HUES6 (cell line): ENCODE measurements around the gene LDB2.

Experiments used
- H3K27ac ChIP-seq: 2 replicates; pipeline ENCODE4 v1.7.0; 2013; ENCODE audit warnings: low read depth, mild to moderate bottlenecking, low read length, inconsistent platforms
- H3K27me3 ChIP-seq: 2 replicates; pipeline ENCODE4 v1.6.1; 2013; ENCODE audit warnings: low read length; ENCODE audit not compliant: control insufficient read depth, insufficient read depth
- H3K36me3 ChIP-seq: 2 replicates; pipeline ENCODE4 v1.6.1; 2013; ENCODE audit warnings: low read length; ENCODE audit not compliant: control insufficient read depth, insufficient read depth
- H3K4me1 ChIP-seq: 2 replicates; pipeline ENCODE4 v1.6.1; 2013; ENCODE audit warnings: low read length; ENCODE audit not compliant: control insufficient read depth, insufficient read depth
- H3K4me3 ChIP-seq: 2 replicates; pipeline ENCODE4 v1.5.1; 2013; ENCODE audit warnings: low read depth, low read length
- H3K9ac ChIP-seq: one replicate; pipeline ENCODE4 v1.6.1; 2013; ENCODE audit warnings: mild to moderate bottlenecking, low read length
- H3K9me3 ChIP-seq: 2 replicates; pipeline ENCODE4 v1.6.1; 2013; ENCODE audit warnings: low read depth, low read length; ENCODE audit not compliant: control insufficient read depth, insufficient read depth

The LDB2 gene

DNA sequence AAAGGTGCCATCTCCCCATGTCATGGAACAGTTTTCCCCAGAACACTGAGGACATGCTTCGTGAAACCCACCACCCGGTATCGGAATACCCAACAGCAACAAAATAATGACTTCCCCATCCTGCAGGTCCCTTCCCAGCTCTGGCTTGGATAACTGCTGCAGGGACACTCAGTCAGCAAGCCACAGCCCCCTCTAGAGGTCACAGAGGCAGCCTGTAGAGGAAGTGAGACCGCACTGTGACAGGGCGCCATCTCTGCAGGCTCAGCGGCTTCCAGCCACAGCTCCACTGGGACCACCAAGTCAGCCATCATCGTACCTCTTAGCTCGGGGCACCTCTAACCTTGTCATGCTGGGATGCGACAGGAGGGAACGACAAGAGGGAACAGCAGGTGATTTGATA lies 315.9 kb downstream of the LDB2 start:
- peaks cover 8% of the 10 kb centered on the region; the same call in 1 of the 2 replicates for H3K36me3 ChIP-seq
- H3K9me3 ChIP-seq = no peaks in the 10 kb centered on the region
- H3K27me3 ChIP-seq = no peaks in the 10 kb centered on the region
- H3K27ac ChIP-seq = no peak overlapping the region
- no peak overlapping the region for H3K4me3 ChIP-seq
- no peaks in the 10 kb centered on the region for H3K4me1 ChIP-seq
- no peak overlapping the region for H3K9ac ChIP-seq

DNA sequence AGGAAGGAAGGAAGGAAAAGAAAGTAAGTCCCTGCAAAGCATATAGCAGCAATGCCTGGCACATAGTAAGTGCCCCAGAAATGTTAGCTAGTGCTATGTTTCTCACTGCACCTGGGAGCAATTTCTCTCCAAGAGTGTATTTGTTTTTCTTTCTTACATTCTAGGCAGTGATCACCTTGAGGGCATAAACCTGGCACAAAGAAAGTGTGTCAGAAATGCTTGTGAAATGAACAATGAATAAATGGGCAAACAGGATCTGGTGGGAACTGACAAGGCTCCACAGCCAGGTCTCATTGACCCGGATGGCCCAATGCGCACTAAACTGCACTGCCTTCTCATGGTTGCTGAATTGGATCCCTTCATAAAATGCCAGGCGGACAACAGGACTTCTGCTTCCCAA lies 316.4 kb downstream of the LDB2 start:
- Histone ChIP-seq H3K27me3 (no peaks in the 10 kb centered on the region), H3K4me1 (no peaks in the 10 kb centered on the region), H3K9ac (no peak overlapping the region), H3K36me3 (peaks cover 4% of the 10 kb centered on the region; the same call in 1 of the 2 replicates), H3K9me3 (no peaks in the 10 kb centered on the region), H3K27ac (no peak overlapping the region), H3K4me3 (no peak overlapping the region)

DNA sequence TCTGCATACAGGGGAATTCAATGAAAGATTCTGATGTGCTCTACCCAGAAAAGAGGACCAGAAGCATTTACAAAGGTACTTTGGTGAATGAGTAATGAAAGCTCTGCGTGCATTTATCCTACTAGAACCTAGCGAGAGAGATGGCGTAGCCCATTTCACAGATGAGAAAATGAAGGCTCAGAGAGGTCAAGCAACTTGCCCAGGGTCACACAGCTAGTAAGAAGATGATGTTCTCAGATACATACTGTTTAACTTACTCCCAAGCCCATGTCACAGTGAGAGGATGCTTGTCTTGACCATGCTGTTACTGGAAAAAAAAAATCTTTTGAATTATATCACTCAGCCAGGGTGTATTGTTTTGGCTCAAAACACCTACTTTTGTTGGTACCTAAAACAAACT lies 317.3 kb downstream of the LDB2 start:
- Histone ChIP-seq H3K27me3 (no peaks in the 10 kb centered on the region), H3K27ac (no peak overlapping the region), H3K4me1 (no peaks in the 10 kb centered on the region), H3K9ac (no peak overlapping the region), H3K9me3 (no peaks in the 10 kb centered on the region), H3K36me3 (peaks cover 2% of the 10 kb centered on the region; the same call in 1 of the 2 replicates), H3K4me3 (no peak overlapping the region)

DNA sequence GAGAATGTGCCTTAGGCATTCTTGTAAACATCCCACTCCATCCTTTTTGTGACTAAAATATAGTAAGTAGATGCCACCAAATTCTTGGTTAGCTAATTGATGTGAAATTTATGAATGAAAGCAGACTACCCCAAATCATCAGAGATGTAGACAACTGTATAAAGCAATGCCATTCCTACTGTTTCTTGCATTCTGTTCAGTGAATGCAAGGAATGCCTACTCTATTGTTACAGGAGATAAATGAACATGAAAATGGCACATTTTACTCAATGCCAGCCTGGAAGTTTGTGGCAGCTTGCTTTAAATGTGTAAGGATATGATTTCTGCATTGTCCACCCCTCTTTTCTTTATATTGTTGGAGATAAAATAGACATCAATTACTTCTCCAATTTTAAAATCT lies 317.9 kb downstream of the LDB2 start:
- H3K36me3 ChIP-seq = peaks cover 2% of the 10 kb centered on the region; the same call in 1 of the 2 replicates
- H3K9me3 ChIP-seq = no peaks in the 10 kb centered on the region
- no peak overlapping the region for H3K4me3 ChIP-seq
- no peak overlapping the region for H3K9ac ChIP-seq
- H3K27me3 ChIP-seq = no peaks in the 10 kb centered on the region
- no peaks in the 10 kb centered on the region for H3K4me1 ChIP-seq
- H3K27ac ChIP-seq = no peak overlapping the region

DNA sequence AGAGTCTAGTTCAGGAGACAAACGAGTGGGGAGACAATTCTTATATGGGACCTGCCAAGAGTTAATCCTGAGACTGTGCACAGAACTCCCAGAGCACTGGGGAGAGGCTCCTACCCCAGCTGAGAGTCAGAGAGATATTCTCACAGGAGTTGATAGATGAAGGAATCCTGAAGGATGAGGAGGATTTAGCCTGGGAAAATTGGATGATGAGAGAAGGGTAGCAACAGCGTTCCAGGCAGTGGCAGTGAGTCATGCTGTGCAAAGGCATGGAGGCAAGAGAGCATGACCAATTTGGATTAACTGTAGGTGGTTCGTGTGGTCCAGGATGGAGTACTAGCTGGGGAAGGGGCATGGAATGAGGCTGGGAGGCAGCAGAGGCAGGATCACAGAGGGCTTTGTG lies 318.6 kb downstream of the LDB2 start:
- Histone ChIP-seq H3K4me1 (no peaks in the 10 kb centered on the region), H3K27ac (no peak overlapping the region), H3K9me3 (no peaks in the 10 kb centered on the region), H3K9ac (no peak overlapping the region), H3K27me3 (no peaks in the 10 kb centered on the region), H3K36me3 (peaks cover 2% of the 10 kb centered on the region; the same call in 1 of the 2 replicates), H3K4me3 (no peak overlapping the region)

DNA sequence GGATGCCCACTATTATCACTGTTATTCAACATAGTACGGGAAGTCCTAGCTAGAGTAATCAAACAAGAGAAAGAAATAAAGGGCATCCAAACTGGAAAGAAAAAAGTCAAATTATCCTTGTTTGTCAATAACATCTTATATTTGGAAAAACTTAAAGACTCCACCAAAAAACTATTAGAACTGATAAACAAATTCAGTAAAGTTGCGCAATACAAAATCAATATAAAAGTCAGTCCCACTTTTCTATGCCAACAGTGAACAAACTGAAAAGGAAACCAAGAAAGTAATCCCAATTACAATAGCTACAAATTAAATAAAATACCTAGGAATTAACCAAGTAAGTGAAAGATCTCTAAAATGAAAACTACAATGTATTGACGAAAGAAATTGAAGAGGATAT lies 321.3 kb downstream of the LDB2 start:
- no peak overlapping the region for H3K27ac ChIP-seq
- H3K4me3 ChIP-seq = no peak overlapping the region
- no peaks in the 10 kb centered on the region for H3K9me3 ChIP-seq
- peaks cover 2% of the 10 kb centered on the region; the same call in 1 of the 2 replicates for H3K36me3 ChIP-seq
- no peaks in the 10 kb centered on the region for H3K27me3 ChIP-seq
- no peaks in the 10 kb centered on the region for H3K4me1 ChIP-seq
- H3K9ac ChIP-seq = no peak overlapping the region

DNA sequence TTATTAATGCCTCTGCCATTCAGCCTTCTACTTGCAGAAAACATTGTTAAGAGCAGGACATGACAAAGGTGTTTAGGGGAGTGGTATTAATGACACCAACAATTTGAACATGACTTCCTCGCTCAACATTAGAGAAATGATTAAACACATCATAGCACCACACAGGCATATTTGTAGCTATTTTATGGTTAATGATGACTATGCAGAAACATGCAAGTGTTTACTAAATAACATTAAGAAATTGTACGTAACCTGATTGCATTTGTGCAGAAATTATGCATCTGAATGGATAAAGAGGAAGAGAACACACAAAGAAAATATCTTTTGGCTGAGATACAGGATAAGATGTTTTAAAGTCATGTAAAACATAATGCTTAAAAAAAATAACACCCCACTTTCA lies 323.5 kb downstream of the LDB2 start:
- H3K9ac ChIP-seq = no peak overlapping the region
- peaks cover 1% of the 10 kb centered on the region; the same call in 1 of the 2 replicates for H3K36me3 ChIP-seq
- no peak overlapping the region for H3K4me3 ChIP-seq
- H3K27me3 ChIP-seq = no peaks in the 10 kb centered on the region
- H3K27ac ChIP-seq = no peak overlapping the region
- H3K9me3 ChIP-seq = no peaks in the 10 kb centered on the region
- no peaks in the 10 kb centered on the region for H3K4me1 ChIP-seq

DNA sequence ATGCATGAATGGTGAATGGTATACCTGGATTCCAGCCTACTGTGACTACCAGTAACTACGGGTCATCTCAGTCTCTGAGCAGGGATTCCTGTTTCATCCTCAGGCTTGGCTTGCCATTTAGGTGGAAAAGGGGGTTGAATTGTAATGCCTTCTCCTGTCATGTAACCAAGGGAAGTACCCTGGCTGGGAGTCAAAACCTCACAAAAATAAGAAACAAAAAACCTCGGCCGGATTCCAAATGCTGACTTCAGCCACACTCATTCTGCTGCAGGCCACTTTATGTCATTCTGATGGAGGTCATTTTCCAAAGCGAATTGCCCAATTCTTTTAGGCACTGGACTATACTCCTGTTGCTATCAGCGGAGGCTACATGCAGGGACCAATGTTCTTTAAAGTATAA lies 324.7 kb downstream of the LDB2 start:
- Histone ChIP-seq H3K9me3 (no peaks in the 10 kb centered on the region), H3K27ac (no peak overlapping the region), H3K27me3 (no peaks in the 10 kb centered on the region), H3K36me3 (no peaks in the 10 kb centered on the region; the same call in 1 of the 2 replicates), H3K4me1 (no peaks in the 10 kb centered on the region), H3K9ac (no peak overlapping the region), H3K4me3 (no peak overlapping the region)

DNA sequence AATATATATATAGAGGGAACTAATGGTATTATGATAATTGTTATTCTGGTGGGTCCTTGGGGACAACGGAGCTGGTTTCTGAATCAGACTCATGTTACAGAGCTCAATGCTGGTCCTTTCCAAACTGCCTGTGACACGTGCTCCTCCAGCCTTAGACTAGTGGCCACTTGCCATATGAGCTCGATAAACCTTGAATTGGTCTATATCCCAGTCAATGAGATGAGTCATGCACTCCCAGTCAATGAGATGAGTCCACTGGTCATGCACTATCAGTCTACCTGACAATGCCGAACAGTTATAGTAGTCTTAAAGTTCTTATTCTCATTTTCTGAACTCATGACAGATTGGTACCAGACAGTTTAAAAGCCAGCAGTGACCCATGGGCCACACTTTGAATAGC lies 325.2 kb downstream of the LDB2 start:
- no peaks in the 10 kb centered on the region for H3K4me1 ChIP-seq
- no peaks in the 10 kb centered on the region; the same call in 1 of the 2 replicates for H3K36me3 ChIP-seq
- H3K9me3 ChIP-seq = no peaks in the 10 kb centered on the region
- H3K4me3 ChIP-seq = no peak overlapping the region
- H3K27me3 ChIP-seq = no peaks in the 10 kb centered on the region
- no peak overlapping the region for H3K9ac ChIP-seq
- no peak overlapping the region for H3K27ac ChIP-seq

DNA sequence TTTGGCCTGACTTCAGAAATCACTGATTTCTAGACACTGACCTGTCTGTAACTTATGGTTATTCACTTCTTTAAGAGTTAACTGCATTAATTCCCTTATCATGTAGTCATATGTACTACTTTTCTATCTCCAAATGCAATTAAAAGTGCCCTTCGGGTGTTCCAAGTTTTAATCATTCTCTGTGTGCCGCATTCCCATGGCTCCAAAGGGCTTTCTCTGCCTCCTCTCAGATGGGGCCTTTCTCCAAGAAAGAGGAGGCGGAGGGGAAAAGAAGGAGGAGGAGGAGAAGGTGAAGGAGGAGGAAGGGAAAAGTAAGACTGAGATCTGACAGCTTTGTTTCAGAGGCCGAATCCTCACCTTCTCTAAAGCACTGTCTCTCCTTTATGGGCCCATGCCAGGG lies 325.8 kb downstream of the LDB2 start:
- H3K9me3 ChIP-seq = no peaks in the 10 kb centered on the region
- no peaks in the 10 kb centered on the region for H3K4me1 ChIP-seq
- no peak overlapping the region for H3K9ac ChIP-seq
- no peak overlapping the region for H3K27ac ChIP-seq
- H3K4me3 ChIP-seq = no peak overlapping the region
- H3K36me3 ChIP-seq = no peaks in the 10 kb centered on the region; the same call in 1 of the 2 replicates
- H3K27me3 ChIP-seq = no peaks in the 10 kb centered on the region

DNA sequence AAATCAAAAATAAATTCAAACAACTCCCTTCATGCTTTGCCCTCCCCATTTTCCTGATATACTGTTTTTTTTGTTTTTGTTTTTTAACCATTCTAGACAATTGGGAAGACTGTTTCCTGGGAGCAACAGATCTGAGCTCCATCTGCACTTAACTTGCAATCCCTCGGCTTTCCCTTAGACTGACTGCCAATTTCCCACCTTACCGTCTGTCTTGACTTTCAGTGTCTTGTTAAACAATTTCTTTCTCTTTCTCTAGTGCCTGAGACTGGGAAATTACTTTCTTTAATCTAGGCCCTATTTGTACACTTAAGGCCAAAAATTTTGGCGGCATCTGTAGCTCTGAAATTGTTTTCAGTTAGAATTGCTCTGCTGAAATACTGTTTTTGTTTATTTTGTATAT lies 326.3 kb downstream of the LDB2 start:
- H3K4me3 ChIP-seq = no peak overlapping the region

DNA sequence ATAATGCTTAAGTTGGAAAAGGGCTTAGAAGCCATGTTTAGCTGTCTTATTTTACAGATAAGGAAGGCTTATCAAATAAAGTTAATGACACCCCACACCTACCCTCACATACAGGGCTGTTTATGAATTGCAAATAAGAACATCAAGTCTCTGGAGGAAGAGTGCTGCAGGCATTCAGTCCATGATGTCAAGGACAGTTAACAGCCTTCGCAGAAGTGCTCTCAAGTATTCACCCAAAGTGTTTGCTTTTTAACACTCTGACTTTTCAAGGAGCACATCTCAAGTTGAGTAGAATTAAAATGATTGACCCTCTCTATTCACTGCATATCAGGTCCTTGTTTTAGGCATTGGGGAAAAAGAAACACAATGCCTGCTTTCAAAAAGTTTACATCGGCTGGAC lies 328.7 kb downstream of the LDB2 start:
- no peak overlapping the region for H3K27ac ChIP-seq
- H3K27me3 ChIP-seq = no peaks in the 10 kb centered on the region
- no peaks in the 10 kb centered on the region for H3K9me3 ChIP-seq
- H3K36me3 ChIP-seq = no peaks in the 10 kb centered on the region; the same call in 1 of the 2 replicates
- H3K4me1 ChIP-seq = no peaks in the 10 kb centered on the region
- no peak overlapping the region for H3K9ac ChIP-seq
- no peak overlapping the region for H3K4me3 ChIP-seq

More for the DNA sequence above, 326.3 kb downstream of the LDB2 start:
- Histone ChIP-seq H3K4me1 (no peaks in the 10 kb centered on the region), H3K36me3 (no peaks in the 10 kb centered on the region; the same call in 1 of the 2 replicates), H3K27me3 (no peaks in the 10 kb centered on the region), H3K27ac (no peak overlapping the region), H3K9me3 (no peaks in the 10 kb centered on the region), H3K9ac (no peak overlapping the region)
